ENCODE data around the gene PATJ.

PATJ gene

DNA sequence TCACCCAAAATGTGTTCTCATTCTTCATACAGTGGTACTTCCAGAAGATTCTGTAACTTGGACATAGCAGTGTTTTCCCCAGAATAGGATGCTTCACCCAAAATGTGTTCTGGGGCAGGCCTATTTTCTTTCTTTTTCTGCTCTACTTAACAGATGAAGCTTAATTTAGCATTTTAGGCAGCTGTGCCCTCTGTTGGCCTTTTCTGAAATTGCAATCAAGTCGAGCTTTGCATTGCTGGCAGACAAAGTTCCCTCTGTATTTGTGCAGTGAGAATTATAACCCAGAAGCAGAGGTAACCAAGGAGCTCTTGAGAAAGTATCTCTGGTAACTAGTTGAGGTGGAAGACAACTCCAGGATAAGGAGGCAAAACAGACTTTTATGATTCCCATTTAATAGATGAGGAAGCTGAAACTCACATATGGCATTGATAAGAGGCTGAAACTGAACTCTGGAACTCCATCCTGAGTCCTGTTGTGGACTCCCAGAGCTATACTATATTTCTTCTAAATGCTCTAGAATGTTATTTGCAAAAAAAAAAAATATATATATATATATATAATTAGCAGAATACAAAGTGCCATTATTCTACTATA, 402.1 kb downstream of the PATJ start:
- TF ChIP-seq, protein P1, sequence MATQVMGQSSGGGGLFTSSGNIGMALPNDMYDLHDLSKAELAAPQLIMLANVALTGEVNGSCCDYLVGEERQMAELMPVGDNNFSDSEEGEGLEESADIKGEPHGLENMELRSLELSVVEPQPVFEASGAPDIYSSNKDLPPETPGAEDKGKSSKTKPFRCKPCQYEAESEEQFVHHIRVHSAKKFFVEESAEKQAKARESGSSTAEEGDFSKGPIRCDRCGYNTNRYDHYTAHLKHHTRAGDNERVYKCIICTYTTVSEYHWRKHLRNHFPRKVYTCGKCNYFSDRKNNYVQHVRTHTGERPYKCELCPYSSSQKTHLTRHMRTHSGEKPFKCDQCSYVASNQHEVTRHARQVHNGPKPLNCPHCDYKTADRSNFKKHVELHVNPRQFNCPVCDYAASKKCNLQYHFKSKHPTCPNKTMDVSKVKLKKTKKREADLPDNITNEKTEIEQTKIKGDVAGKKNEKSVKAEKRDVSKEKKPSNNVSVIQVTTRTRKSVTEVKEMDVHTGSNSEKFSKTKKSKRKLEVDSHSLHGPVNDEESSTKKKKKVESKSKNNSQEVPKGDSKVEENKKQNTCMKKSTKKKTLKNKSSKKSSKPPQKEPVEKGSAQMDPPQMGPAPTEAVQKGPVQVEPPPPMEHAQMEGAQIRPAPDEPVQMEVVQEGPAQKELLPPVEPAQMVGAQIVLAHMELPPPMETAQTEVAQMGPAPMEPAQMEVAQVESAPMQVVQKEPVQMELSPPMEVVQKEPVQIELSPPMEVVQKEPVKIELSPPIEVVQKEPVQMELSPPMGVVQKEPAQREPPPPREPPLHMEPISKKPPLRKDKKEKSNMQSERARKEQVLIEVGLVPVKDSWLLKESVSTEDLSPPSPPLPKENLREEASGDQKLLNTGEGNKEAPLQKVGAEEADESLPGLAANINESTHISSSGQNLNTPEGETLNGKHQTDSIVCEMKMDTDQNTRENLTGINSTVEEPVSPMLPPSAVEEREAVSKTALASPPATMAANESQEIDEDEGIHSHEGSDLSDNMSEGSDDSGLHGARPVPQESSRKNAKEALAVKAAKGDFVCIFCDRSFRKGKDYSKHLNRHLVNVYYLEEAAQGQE (IDR thresholded peaks at IDR 0.05; ENCODE audit: insufficient read depth in 1 of 2, low read depth in 2 of 2, low read length in 2 of 2), result no peak
- TF ChIP-seq POLR2AphosphoS5 (IDR thresholded peaks at IDR 0.05; ENCODE audit: low read depth, low read length) (no peak), SIN3A (IDR thresholded peaks at IDR 0.05; ENCODE audit: borderline replicate concordance, insufficient read depth, low read length) (no peak), TAF1 (IDR thresholded peaks at IDR 0.05; ENCODE audit: borderline replicate concordance, insufficient read depth, low read length) (no peak), FOXP2 (optimal IDR thresholded peaks at IDR 0.05; ENCODE audit: borderline replicate concordance, extremely low read depth, extremely low read length, insufficient read depth) (no peak)

DNA sequence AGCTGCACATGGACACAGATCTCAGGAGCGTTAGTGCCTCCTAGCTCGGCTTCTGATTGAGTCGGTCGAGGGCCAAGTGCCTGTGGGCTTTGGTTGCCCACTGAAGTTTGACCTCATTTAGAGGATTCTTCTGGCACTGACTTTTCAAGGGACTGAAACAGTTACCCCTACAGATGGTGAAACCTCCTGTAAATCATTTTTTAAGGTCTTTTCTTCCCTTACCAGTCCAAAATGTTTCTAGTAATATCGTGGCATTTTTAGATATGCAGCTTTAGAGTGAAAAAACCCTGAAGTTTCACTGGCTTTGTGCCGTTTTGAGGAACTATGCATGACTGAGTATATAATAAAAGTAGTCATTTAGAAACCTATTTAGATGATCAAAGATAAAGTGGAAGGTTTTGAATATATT, 417.7 kb downstream of the PATJ start:
- TF ChIP-seq SIN3A (IDR thresholded peaks at IDR 0.05; ENCODE audit: borderline replicate concordance, insufficient read depth, low read length), result no peak
- TF ChIP-seq FOXP2 (optimal IDR thresholded peaks at IDR 0.05; ENCODE audit: borderline replicate concordance, extremely low read depth, extremely low read length, insufficient read depth), result no peak
- TF ChIP-seq, protein P1 (IDR thresholded peaks at IDR 0.05; ENCODE audit: insufficient read depth in 1 of 2, low read depth in 2 of 2, low read length in 2 of 2), result no peak
- no peak for TF ChIP-seq POLR2AphosphoS5 (IDR thresholded peaks at IDR 0.05; ENCODE audit: low read depth, low read length)
- TF ChIP-seq TAF1 (IDR thresholded peaks at IDR 0.05; ENCODE audit: borderline replicate concordance, insufficient read depth, low read length), result no peak

DNA sequence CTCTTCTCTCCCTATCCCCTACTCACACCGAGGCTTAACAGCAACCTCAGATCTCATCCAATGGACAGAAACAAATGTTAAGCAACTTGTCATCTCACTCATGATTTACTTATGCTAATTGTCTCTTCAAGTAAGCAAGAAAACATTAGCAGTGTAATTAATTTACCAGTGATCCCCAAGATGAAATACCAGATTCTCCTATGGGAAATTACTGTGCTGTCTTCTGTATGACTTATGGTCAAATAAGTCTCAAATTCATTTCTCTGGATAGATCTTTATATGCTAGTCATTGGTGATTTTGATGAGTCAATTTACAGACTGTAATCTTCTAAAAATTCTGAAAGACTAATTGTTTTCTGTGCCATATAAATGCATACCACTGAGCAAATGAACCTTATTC, 419.4 kb downstream of the PATJ start:
- TF ChIP-seq SIN3A (IDR thresholded peaks at IDR 0.05; ENCODE audit: borderline replicate concordance, insufficient read depth, low read length), result no peak
- TF ChIP-seq, protein P1 (IDR thresholded peaks at IDR 0.05; ENCODE audit: insufficient read depth in 1 of 2, low read depth in 2 of 2, low read length in 2 of 2), result no peak
- TF ChIP-seq POLR2AphosphoS5 (IDR thresholded peaks at IDR 0.05; ENCODE audit: low read depth, low read length), result no peak
- TF ChIP-seq FOXP2 (optimal IDR thresholded peaks at IDR 0.05; ENCODE audit: borderline replicate concordance, extremely low read depth, extremely low read length, insufficient read depth), result no peak
- TF ChIP-seq TAF1 (IDR thresholded peaks at IDR 0.05; ENCODE audit: borderline replicate concordance, insufficient read depth, low read length), result no peak

DNA sequence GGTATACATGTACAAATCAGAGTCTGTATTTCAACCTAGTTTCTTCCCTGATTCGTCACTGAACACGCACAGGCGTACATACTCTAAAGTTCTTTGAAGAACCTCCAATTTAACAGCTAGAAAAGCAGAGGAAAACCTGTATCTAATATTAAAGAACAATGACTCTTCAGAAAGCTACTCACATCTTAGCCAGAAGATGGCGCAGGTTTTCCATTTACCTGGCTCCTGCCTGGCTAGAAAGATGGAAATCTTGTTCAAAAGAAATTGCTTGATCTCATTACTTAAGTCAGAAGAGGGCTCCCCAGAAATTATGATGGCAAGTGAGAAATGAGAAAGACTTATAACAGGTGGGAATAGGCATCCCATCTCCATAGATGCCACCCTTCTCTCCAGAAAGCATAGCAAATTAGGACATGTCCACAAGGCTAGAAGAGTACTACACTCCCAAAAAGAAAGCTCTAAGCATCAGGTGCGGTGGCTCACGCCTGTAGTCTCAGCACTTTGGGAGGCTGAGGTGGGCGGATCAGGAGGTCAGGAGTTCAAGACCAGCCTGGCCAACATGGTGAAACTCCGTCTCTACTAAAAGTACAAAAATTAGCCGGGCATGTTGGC, 433.4 kb downstream of the PATJ start:
- TF ChIP-seq, protein P1 (IDR thresholded peaks at IDR 0.05; ENCODE audit: insufficient read depth in 1 of 2, low read depth in 2 of 2, low read length in 2 of 2), result no peak
- TF ChIP-seq POLR2AphosphoS5 (IDR thresholded peaks at IDR 0.05; ENCODE audit: low read depth, low read length) (no peak), SIN3A (IDR thresholded peaks at IDR 0.05; ENCODE audit: borderline replicate concordance, insufficient read depth, low read length) (no peak), FOXP2 (optimal IDR thresholded peaks at IDR 0.05; ENCODE audit: borderline replicate concordance, extremely low read depth, extremely low read length, insufficient read depth) (no peak), TAF1 (IDR thresholded peaks at IDR 0.05; ENCODE audit: borderline replicate concordance, insufficient read depth, low read length) (no peak)
